GM23338 (cell line): ENCODE results near the gene EFCAB8. TPM values are rescaled to one million over a fixed set of nuclear protein-coding genes. Genes with fewer than 3 reads are reported as not detected.

ENCODE experiments used
- ATAC-seq: fragments of 200-7000 bp; cut with Tn5 transposase; 3 replicates; pipeline ENCODE4 v1.9.1; 2020
- DNase-seq: peaks from one replicate; pipeline ENCODE4 v3.0.0-alpha.2; 2015; ENCODE audit warnings: low spot score
- H2AFZ ChIP-seq: fragments of 200-600 bp; sonication (generic); 2 replicates; pipeline ENCODE4 v1.8.0; 2016; ENCODE audit warnings: antibody characterized with exemption, mild to moderate bottlenecking, moderate library complexity
- H3F3A ChIP-seq: fragments of 200-600 bp; sonication (generic); replicated peaks from 2 replicates; pipeline ENCODE4 v1.8.0; 2017; ENCODE audit warnings: antibody characterized with exemption, mixed run types, low read depth
- H3K27ac ChIP-seq: fragments of 200-600 bp; sonication (generic); 2 replicates; pipeline ENCODE4 v1.6.1; 2016; ENCODE audit warnings: low read depth
- H3K27me3 ChIP-seq: fragments of 200-600 bp; sonication (generic); 2 replicates; pipeline ENCODE4 v1.8.0; 2016; ENCODE audit warnings: mild to moderate bottlenecking, mixed run types, moderate library complexity; ENCODE audit not compliant: insufficient read depth
- H3K36me3 ChIP-seq: fragments of 200-600 bp; sonication (generic); 2 replicates; pipeline ENCODE4 v1.8.0; 2016; ENCODE audit warnings: mild to moderate bottlenecking; ENCODE audit not compliant: insufficient read depth
- H3K4me1 ChIP-seq: fragments of 200-600 bp; sonication (generic); 2 replicates; pipeline ENCODE4 v1.8.0; 2016; ENCODE audit warnings: mild to moderate bottlenecking, moderate library complexity; ENCODE audit not compliant: insufficient read depth
- H3K4me2 ChIP-seq: fragments of 200-600 bp; sonication (generic); 2 replicates; pipeline ENCODE4 v1.7.1; 2017; ENCODE audit warnings: mixed run types
- H3K4me3 ChIP-seq: fragments of 200-600 bp; sonication (generic); 2 replicates; pipeline ENCODE4 v1.6.1; 2016; ENCODE audit warnings: mixed run types
- H3K79me2 ChIP-seq: fragments of 200-600 bp; sonication (generic); replicated peaks from 2 replicates; pipeline ENCODE4 v1.8.0; 2017; ENCODE audit warnings: mild to moderate bottlenecking; ENCODE audit not compliant: insufficient read depth
- H3K9me2 ChIP-seq: fragments of 200-600 bp; sonication (generic); 2 replicates; pipeline ENCODE4 v1.8.0; 2017; ENCODE audit not compliant: insufficient read depth
- H4K20me1 ChIP-seq: fragments of 200-600 bp; sonication (generic); replicated peaks from 2 replicates; pipeline ENCODE4 v1.8.0; 2017; ENCODE audit warnings: mild to moderate bottlenecking; ENCODE audit not compliant: insufficient read depth
- H3K27ac Mint-ChIP-seq: 2 replicates; pipeline ENCODE4 v1.8.0; 2020; ENCODE audit warnings: inconsistent platforms, mild to moderate bottlenecking, moderate library complexity, mixed read lengths
- H3K27me3 Mint-ChIP-seq: 3 replicates; pipeline ENCODE4 v1.8.0; 2022; ENCODE audit warnings: low read depth, mild to moderate bottlenecking, moderate library complexity, mixed read lengths, inconsistent platforms; ENCODE audit not compliant: insufficient read depth, poor library complexity
- H3K36me3 Mint-ChIP-seq: 3 replicates; pipeline ENCODE4 v1.8.0; 2021; ENCODE audit warnings: low read depth, mild to moderate bottlenecking, inconsistent platforms, moderate library complexity, mixed read lengths
- H3K4me1 Mint-ChIP-seq: 3 replicates; pipeline ENCODE4 v1.8.0; 2020; ENCODE audit warnings: mild to moderate bottlenecking, inconsistent platforms, mixed read lengths
- H3K4me3 Mint-ChIP-seq: 3 replicates; pipeline ENCODE4 v1.8.0; 2021; ENCODE audit warnings: moderate library complexity, mild to moderate bottlenecking, inconsistent platforms, mixed read lengths
- H3K9me3 Mint-ChIP-seq: 3 replicates; pipeline ENCODE4 v1.8.0; 2020; ENCODE audit warnings: moderate library complexity, mild to moderate bottlenecking, inconsistent platforms, mixed read lengths
- CREB1 ChIP-seq: fragments of 250-450 bp; sonication (Bioruptor Pico); IDR thresholded peaks from 2 replicates; pipeline ENCODE4 v1.5.0; 2020; ENCODE audit warnings: low read depth, mild to moderate bottlenecking, moderate library complexity
- EZH2 ChIP-seq: fragments of 200-600 bp; sonication (generic); IDR thresholded peaks from one replicate; pipeline ENCODE4 v1.8.0; 2017; ENCODE audit warnings: antibody characterized with exemption, mild to moderate bottlenecking, low read depth; ENCODE audit not compliant: unreplicated experiment
- EZH2phosphoT487 ChIP-seq: fragments of 200-600 bp; sonication (generic); IDR thresholded peaks from one replicate; pipeline ENCODE4 v1.8.1; 2018; ENCODE audit warnings: antibody characterized with exemption; ENCODE audit not compliant: unreplicated experiment
- JUNB ChIP-seq: IDR thresholded peaks from one replicate; pipeline ENCODE4 v1.6.1; 2016; ENCODE audit warnings: antibody characterized with exemption; ENCODE audit not compliant: unreplicated experiment
- NANOG ChIP-seq: IDR thresholded peaks from 2 replicates; pipeline ENCODE4 v1.6.1; 2016; ENCODE audit warnings: antibody characterized with exemption, borderline replicate concordance
- POLR2AphosphoS5 ChIP-seq: IDR thresholded peaks from 2 replicates; pipeline ENCODE4 v1.6.1; 2016; ENCODE audit warnings: antibody characterized with exemption, low read depth
- ZNF114 ChIP-seq: fragments of 250-450 bp; sonication (Bioruptor Pico); IDR thresholded peaks from 2 replicates; pipeline ENCODE4 v1.5.0; 2020; ENCODE audit warnings: mild to moderate bottlenecking, moderate library complexity
- ZNF331 ChIP-seq: fragments of 250-450 bp; sonication (Bioruptor Pico); IDR thresholded peaks from 2 replicates; pipeline ENCODE4 v1.5.0; 2020; ENCODE audit warnings: low read depth, mild to moderate bottlenecking, moderate library complexity
- polyA plus RNA-seq: library from polyadenylated mRNA; unstranded; fragments of >200 nt; fragmentation: Nextera tagmentation; extraction: Ambion mirVana; gene quantifications from 2 replicates; pipeline ENCODE4 v1.2.1, GENCODE V29; 2016
- total RNA-seq: library from RNA; depleted of rRNA; stranded (reverse); fragments of >200 nt; shearing (Covaris generic); gene quantifications from 2 replicates; pipeline ENCODE4 v1.2.3, GENCODE V29; 2014
- TF ChIP-seq, protein P1 (sequence below), 2 experiments: fragments of 200-600 bp in 1 of 2; sonication (generic) in 1 of 2; conservative IDR thresholded peaks; 2 replicates each; pipeline versions ENCODE4 v1.5.1 to v1.6.1; 2016 to 2017; ENCODE audit warnings: antibody characterized with exemption in 2 of 2, low read depth in 2 of 2, mild to moderate bottlenecking in 2 of 2, moderate library complexity in 1 of 2
- TF ChIP-seq, protein P2 (sequence below): IDR thresholded peaks from 2 replicates; pipeline ENCODE4 v1.6.1; 2016; ENCODE audit warnings: antibody characterized with exemption
- TF ChIP-seq, protein P3 (sequence below): fragments of 250-450 bp; sonication (Bioruptor Pico); IDR thresholded peaks from 2 replicates; pipeline ENCODE4 v1.5.0; 2020; ENCODE audit warnings: mild to moderate bottlenecking, moderate library complexity

EFCAB8 gene
- total and polyA plus RNA-seq, 2 experiments from 2014 or later: 0.35 TPM; not detected in 1

DNA sequence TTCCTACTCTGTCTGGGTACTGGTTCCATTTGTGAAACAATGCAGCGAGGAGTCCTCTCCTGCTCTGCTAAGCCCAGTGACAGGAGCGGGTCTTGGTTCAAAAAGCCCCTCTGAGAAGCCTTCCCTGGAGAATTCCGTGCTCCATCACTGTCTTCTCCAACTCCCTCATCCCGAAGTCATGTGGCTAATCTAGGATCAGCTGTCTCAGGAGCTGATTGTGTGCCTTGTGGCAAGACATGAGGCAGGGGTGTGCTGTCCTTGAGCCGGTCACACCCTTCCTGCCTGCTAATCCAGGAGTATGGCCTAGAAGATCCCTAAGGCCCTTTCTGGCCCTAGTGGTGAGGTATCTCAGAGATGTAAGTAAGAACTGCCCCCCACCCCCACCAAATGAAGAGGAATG lies 72.0 kb downstream of the EFCAB8 start (continued):
- TF ChIP-seq EZH2phosphoT487 (no peak), ZNF114 (CRISPR knock-in tag) (no peak), NANOG (no peak), EZH2 (no peak)
- TF ChIP-seq, protein P1, sequence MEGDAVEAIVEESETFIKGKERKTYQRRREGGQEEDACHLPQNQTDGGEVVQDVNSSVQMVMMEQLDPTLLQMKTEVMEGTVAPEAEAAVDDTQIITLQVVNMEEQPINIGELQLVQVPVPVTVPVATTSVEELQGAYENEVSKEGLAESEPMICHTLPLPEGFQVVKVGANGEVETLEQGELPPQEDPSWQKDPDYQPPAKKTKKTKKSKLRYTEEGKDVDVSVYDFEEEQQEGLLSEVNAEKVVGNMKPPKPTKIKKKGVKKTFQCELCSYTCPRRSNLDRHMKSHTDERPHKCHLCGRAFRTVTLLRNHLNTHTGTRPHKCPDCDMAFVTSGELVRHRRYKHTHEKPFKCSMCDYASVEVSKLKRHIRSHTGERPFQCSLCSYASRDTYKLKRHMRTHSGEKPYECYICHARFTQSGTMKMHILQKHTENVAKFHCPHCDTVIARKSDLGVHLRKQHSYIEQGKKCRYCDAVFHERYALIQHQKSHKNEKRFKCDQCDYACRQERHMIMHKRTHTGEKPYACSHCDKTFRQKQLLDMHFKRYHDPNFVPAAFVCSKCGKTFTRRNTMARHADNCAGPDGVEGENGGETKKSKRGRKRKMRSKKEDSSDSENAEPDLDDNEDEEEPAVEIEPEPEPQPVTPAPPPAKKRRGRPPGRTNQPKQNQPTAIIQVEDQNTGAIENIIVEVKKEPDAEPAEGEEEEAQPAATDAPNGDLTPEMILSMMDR (conservative IDR thresholded peaks at IDR 0.05; ENCODE audit: low read depth in 2 of 2): no peak

DNA sequence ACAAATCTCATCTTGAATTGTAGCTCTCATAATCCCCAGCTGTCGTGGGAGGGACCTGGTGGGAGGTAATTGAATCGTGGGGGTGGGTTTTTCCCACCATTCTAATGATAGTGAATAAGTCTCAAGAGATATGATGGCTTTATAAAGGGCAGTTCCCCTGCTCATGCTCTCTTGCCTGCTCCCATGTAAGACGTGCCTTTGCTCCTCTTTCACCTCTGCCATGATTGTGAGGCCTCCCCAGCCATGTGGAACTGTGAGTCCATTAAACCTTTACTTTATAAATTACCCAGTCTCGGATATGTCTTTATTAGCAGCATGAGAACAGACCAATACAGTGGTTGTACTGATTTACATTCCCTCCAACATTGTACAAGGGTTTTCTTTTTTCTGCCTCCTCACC lies 75.9 kb downstream of the EFCAB8 start:
- no peak overlapping the region for H3K4me2 ChIP-seq
- H3K36me3 ChIP-seq: no peaks in the 10 kb centered on the region
- H3K9me3 Mint-ChIP-seq: no peaks in the 10 kb centered on the region; the same call in 2 of the 3 replicates
- no peaks in the 10 kb centered on the region for H3K36me3 Mint-ChIP-seq
- H3K27me3 ChIP-seq: no peaks in the 10 kb centered on the region
- H3K27ac Mint-ChIP-seq: no peak overlapping the region
- H2AFZ ChIP-seq: no peak overlapping the region
- peaks cover 2% of the 10 kb centered on the region; the same call in 1 of the 3 replicates for H3K4me1 Mint-ChIP-seq
- ATAC-seq (no peak), DNase-seq (no peak)
- H3F3A ChIP-seq: no peaks in the 10 kb centered on the region
- no peaks in the 10 kb centered on the region for H3K9me2 ChIP-seq
- no peak overlapping the region for H3K27ac ChIP-seq
- H4K20me1 ChIP-seq: no peaks in the 10 kb centered on the region
- no peak overlapping the region for H3K4me3 ChIP-seq
- no peaks in the 10 kb centered on the region for H3K27me3 Mint-ChIP-seq
- no peaks in the 10 kb centered on the region for H3K79me2 ChIP-seq
- no peaks in the 10 kb centered on the region for H3K4me1 ChIP-seq
- H3K4me3 Mint-ChIP-seq: no peak overlapping the region
- TF ChIP-seq NANOG (no peak), EZH2phosphoT487 (no peak), CREB1 (CRISPR knock-in tag) (no peak), ZNF331 (CRISPR knock-in tag) (no peak), POLR2AphosphoS5 (no peak), JUNB (no peak), EZH2 (no peak)
- TF ChIP-seq, protein P1 (conservative IDR thresholded peaks at IDR 0.05; ENCODE audit: low read depth in 2 of 2): no peak
- TF ChIP-seq, protein P2, sequence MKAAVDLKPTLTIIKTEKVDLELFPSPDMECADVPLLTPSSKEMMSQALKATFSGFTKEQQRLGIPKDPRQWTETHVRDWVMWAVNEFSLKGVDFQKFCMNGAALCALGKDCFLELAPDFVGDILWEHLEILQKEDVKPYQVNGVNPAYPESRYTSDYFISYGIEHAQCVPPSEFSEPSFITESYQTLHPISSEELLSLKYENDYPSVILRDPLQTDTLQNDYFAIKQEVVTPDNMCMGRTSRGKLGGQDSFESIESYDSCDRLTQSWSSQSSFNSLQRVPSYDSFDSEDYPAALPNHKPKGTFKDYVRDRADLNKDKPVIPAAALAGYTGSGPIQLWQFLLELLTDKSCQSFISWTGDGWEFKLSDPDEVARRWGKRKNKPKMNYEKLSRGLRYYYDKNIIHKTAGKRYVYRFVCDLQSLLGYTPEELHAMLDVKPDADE: no peak
- TF ChIP-seq, protein P3, sequence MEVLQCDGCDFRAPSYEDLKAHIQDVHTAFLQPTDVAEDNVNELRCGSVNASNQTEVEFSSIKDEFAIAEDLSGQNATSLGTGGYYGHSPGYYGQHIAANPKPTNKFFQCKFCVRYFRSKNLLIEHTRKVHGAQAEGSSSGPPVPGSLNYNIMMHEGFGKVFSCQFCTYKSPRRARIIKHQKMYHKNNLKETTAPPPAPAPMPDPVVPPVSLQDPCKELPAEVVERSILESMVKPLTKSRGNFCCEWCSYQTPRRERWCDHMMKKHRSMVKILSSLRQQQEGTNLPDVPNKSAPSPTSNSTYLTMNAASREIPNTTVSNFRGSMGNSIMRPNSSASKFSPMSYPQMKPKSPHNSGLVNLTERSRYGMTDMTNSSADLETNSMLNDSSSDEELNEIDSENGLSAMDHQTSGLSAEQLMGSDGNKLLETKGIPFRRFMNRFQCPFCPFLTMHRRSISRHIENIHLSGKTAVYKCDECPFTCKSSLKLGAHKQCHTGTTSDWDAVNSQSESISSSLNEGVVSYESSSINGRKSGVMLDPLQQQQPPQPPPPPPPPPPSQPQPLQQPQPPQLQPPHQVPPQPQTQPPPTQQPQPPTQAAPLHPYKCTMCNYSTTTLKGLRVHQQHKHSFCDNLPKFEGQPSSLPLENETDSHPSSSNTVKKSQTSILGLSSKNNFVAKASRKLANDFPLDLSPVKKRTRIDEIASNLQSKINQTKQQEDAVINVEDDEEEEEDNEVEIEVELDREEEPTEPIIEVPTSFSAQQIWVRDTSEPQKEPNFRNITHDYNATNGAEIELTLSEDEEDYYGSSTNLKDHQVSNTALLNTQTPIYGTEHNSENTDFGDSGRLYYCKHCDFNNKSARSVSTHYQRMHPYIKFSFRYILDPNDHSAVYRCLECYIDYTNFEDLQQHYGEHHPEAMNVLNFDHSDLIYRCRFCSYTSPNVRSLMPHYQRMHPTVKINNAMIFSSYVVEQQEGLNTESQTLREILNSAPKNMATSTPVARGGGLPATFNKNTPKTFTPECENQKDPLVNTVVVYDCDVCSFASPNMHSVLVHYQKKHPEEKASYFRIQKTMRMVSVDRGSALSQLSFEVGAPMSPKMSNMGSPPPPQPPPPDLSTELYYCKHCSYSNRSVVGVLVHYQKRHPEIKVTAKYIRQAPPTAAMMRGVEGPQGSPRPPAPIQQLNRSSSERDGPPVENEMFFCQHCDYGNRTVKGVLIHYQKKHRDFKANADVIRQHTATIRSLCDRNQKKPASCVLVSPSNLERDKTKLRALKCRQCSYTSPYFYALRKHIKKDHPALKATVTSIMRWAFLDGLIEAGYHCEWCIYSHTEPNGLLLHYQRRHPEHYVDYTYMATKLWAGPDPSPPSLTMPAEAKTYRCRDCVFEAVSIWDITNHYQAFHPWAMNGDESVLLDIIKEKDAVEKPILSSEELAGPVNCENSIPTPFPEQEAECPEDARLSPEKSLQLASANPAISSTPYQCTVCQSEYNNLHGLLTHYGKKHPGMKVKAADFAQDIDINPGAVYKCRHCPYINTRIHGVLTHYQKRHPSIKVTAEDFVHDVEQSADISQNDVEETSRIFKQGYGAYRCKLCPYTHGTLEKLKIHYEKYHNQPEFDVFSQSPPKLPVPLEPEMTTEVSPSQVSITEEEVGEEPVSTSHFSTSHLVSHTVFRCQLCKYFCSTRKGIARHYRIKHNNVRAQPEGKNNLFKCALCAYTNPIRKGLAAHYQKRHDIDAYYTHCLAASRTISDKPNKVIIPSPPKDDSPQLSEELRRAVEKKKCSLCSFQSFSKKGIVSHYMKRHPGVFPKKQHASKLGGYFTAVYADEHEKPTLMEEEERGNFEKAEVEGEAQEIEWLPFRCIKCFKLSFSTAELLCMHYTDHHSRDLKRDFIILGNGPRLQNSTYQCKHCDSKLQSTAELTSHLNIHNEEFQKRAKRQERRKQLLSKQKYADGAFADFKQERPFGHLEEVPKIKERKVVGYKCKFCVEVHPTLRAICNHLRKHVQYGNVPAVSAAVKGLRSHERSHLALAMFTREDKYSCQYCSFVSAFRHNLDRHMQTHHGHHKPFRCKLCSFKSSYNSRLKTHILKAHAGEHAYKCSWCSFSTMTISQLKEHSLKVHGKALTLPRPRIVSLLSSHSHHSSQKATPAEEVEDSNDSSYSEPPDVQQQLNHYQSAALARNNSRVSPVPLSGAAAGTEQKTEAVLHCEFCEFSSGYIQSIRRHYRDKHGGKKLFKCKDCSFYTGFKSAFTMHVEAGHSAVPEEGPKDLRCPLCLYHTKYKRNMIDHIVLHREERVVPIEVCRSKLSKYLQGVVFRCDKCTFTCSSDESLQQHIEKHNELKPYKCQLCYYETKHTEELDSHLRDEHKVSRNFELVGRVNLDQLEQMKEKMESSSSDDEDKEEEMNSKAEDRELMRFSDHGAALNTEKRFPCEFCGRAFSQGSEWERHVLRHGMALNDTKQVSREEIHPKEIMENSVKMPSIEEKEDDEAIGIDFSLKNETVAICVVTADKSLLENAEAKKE (CRISPR knock-in tag): no peak
